Astrocyte (in vitro differentiated cells and primary cell): Measurements from ENCODE around the gene ZNF470. TPM values are rescaled to one million over a fixed set of nuclear protein-coding genes. Genes with fewer than 3 reads are reported as not detected.
A peak's percentile ranks its signal among the peaks of the same experiment; 100 is the strongest.

Experiments
- DNase-seq: peaks from one replicate; pipeline ENCODE4 v3.0.0-alpha.2; 2010; ENCODE audit warnings: low read depth
- FAIRE-seq: peaks from 2 replicates; lab custom pipeline; 2011; peaks lifted over from hg19 to GRCh38; lab: Jason Lieb, UNC
- H2AFZ ChIP-seq: 2 replicates; pipeline ENCODE4 v1.6.0; 2012; ENCODE audit warnings: low read depth, low read length, inconsistent platforms
- H3K27ac ChIP-seq: 2 replicates; pipeline ENCODE4 v1.5.1; 2011; ENCODE audit warnings: low read depth, low read length, inconsistent platforms
- H3K27me3 ChIP-seq: 2 replicates; pipeline ENCODE4 v1.6.0; 2011; ENCODE audit warnings: low read length, inconsistent platforms; ENCODE audit not compliant: insufficient read depth
- H3K36me3 ChIP-seq: 2 replicates; pipeline ENCODE4 v1.5.1; 2011; ENCODE audit warnings: low read length, inconsistent platforms; ENCODE audit not compliant: insufficient read depth
- H3K4me1 ChIP-seq: 2 replicates; pipeline ENCODE4 v1.5.1; 2011; ENCODE audit warnings: low read length, inconsistent platforms; ENCODE audit not compliant: insufficient read depth
- H3K4me2 ChIP-seq: 2 replicates; pipeline ENCODE4 v1.6.0; 2012; ENCODE audit warnings: low read length, inconsistent platforms
- H3K4me3 ChIP-seq: 2 replicates; pipeline ENCODE4 v1.5.1; 2011; ENCODE audit warnings: low read depth, mild to moderate bottlenecking, low read length, inconsistent platforms; ENCODE audit not compliant: insufficient read depth
- H3K79me2 ChIP-seq: 2 replicates; pipeline ENCODE4 v1.6.0; 2012; ENCODE audit warnings: mild to moderate bottlenecking, low read length, inconsistent platforms; ENCODE audit not compliant: insufficient read depth
- H3K9ac ChIP-seq: 2 replicates; pipeline ENCODE4 v1.6.0; 2012; ENCODE audit warnings: mild to moderate bottlenecking, low read length, inconsistent platforms
- H3K9me3 ChIP-seq: 2 replicates; pipeline ENCODE4 v1.5.1; 2012; ENCODE audit warnings: low read depth, mild to moderate bottlenecking, low read length, inconsistent platforms; ENCODE audit not compliant: insufficient read depth
- H4K20me1 ChIP-seq: 2 replicates; pipeline ENCODE4 v1.6.0; 2012; ENCODE audit warnings: low read length, inconsistent platforms; ENCODE audit not compliant: insufficient read depth
- H3K27ac Mint-ChIP-seq: one replicate; pipeline ENCODE4 v1.8.0; 2021; ENCODE audit warnings: mild to moderate bottlenecking, mixed read lengths; ENCODE audit not compliant: unreplicated experiment
- H3K27me3 Mint-ChIP-seq: one replicate; pipeline ENCODE4 v1.8.0; 2021; ENCODE audit warnings: low read depth, mixed read lengths; ENCODE audit not compliant: unreplicated experiment
- H3K36me3 Mint-ChIP-seq: one replicate; pipeline ENCODE4 v1.8.0; 2021; ENCODE audit warnings: low read depth, mixed read lengths; ENCODE audit not compliant: unreplicated experiment
- H3K4me1 Mint-ChIP-seq: one replicate; pipeline ENCODE4 v1.8.0; 2021; ENCODE audit warnings: low read depth, mixed read lengths; ENCODE audit not compliant: unreplicated experiment
- H3K4me3 Mint-ChIP-seq: one replicate; pipeline ENCODE4 v1.8.0; 2021; ENCODE audit warnings: mild to moderate bottlenecking, moderate library complexity, mixed read lengths; ENCODE audit not compliant: unreplicated experiment
- H3K9me3 Mint-ChIP-seq: one replicate; pipeline ENCODE4 v1.8.0; 2021; ENCODE audit warnings: mild to moderate bottlenecking, mixed read lengths; ENCODE audit not compliant: unreplicated experiment
- CTCF ChIP-seq: IDR thresholded peaks from 2 replicates; pipeline ENCODE4 v1.5.1; 2011; ENCODE audit warnings: low read depth, mild to moderate bottlenecking, inconsistent platforms, low read length, moderate library complexity; ENCODE audit not compliant: insufficient read depth
- EZH2 ChIP-seq: IDR thresholded peaks from 2 replicates; pipeline ENCODE4 v1.6.1; 2012; ENCODE audit warnings: mild to moderate bottlenecking, low read length, inconsistent platforms; ENCODE audit not compliant: insufficient read depth
- total RNA-seq: library from RNA; stranded (reverse); gene quantifications from 2 replicates; pipeline ENCODE4 v1.2.1, GENCODE V29; 2021

The ZNF470 gene
- total RNA-seq, 1 donor from 2014 or later: 6.8 TPM

- Mint-ChIP-seq H3K4me3 (no peak overlapping the region), H3K4me1 (peaks cover 19% of the 10 kb centered on the region), H3K9me3 (peaks cover 14% of the 10 kb centered on the region), H3K27me3 (no peaks in the 10 kb centered on the region), H3K36me3 (peaks cover 39% of the 10 kb centered on the region), H3K27ac (peak overlapping the region; percentile 34)
- no peak overlapping the region for H3K27ac ChIP-seq
- H3K9me3 ChIP-seq: no peaks in the 10 kb centered on the region
- DNase-seq (peak; percentile 9), FAIRE-seq (no peak)
- H3K79me2 ChIP-seq: peaks cover 67% of the 10 kb centered on the region
- H3K4me2 ChIP-seq: no peak overlapping the region
- H3K36me3 ChIP-seq: peaks cover 3% of the 10 kb centered on the region
- peaks cover 36% of the 10 kb centered on the region for H4K20me1 ChIP-seq
- no peak for TF ChIP-seq CTCF
- TF ChIP-seq EZH2: no peak
- peaks cover 11% of the 10 kb centered on the region for H3K4me1 ChIP-seq
- no peak overlapping the region for H3K9ac ChIP-seq
- H3K4me3 ChIP-seq: no peak overlapping the region
- H3K27me3 ChIP-seq: no peaks in the 10 kb centered on the region
- no peak overlapping the region for H2AFZ ChIP-seq
Measured at GRCh38 chr19:56597696-56598095, 30.4 kb downstream of the ZNF470 start.

- no peaks in the 10 kb centered on the region for H3K27me3 Mint-ChIP-seq
Measured at GRCh38 chr19:56601375-56601774, 34.1 kb downstream of the ZNF470 start.

More at GRCh38 chr19:56601375-56601774, 34.1 kb downstream of the ZNF470 start:
- FAIRE-seq (no peak), DNase-seq (peak; percentile 16)
- no peaks in the 10 kb centered on the region for H3K27me3 ChIP-seq
- H3K4me1 ChIP-seq: peaks cover 2% of the 10 kb centered on the region
- no peak overlapping the region for H3K4me3 ChIP-seq
- H3K9me3 ChIP-seq: peaks cover under 1% of the 10 kb centered on the region
- H3K9me3 Mint-ChIP-seq: peaks cover 21% of the 10 kb centered on the region
- H3K9ac ChIP-seq: no peak overlapping the region
- H3K79me2 ChIP-seq: peaks cover 88% of the 10 kb centered on the region
- no peak overlapping the region for H2AFZ ChIP-seq
- TF ChIP-seq EZH2: no peak
- no peak for TF ChIP-seq CTCF
- peak overlapping the region; percentile 60 for H3K27ac Mint-ChIP-seq
- peaks cover 3% of the 10 kb centered on the region for H3K36me3 ChIP-seq
- H3K27ac ChIP-seq: no peak overlapping the region
- no peak overlapping the region for H3K4me2 ChIP-seq
- H4K20me1 ChIP-seq: peaks cover 34% of the 10 kb centered on the region
- peaks cover 55% of the 10 kb centered on the region for H3K36me3 Mint-ChIP-seq
- H3K4me1 Mint-ChIP-seq: peaks cover 11% of the 10 kb centered on the region
- no peak overlapping the region for H3K4me3 Mint-ChIP-seq
